HTR-8/SVneo (cell line): ENCODE results near the gene TSPYL1.
"Not testable (repeated sequence)": the region's sequence is repeated elsewhere in the genome, so short reads cannot be mapped to it uniquely, and the experiment has no call there.

Experiments used
- DNase-seq: peaks from one replicate; pipeline ENCODE4 v3.0.0; 2011; ENCODE audit warnings: low spot score, mixed read lengths; ENCODE audit not compliant: insufficient read length
- FAIRE-seq: peaks from 2 replicates; lab custom pipeline; 2011; peaks lifted over from hg19 to GRCh38; lab: Jason Lieb, UNC

The TSPYL1 gene

GRCh38 chr6:116279232-116280160 lies at the start of gene TSPYL1:
Gene TSPYL1, minus strand, starts transcription at chr6:116279930. Its CDS starts 100 bp downstream, at chr6:116279830.
- DNase-seq (peak; percentile 94), FAIRE-seq (no peak)

- FAIRE-seq (no peak), DNase-seq (no peak)
Measured at GRCh38 chr6:116329156-116329555, 49.4 kb upstream of the TSPYL1 start.

- FAIRE-seq, result no peak
Measured at GRCh38 chr6:116328528-116328903, 48.8 kb upstream of the TSPYL1 start.

GRCh38 chr6:116327803-116328527 lies 48.2 kb upstream of the TSPYL1 start:
- DNase-seq (no peak), FAIRE-seq (no peak)

More at GRCh38 chr6:116328528-116328903, 48.8 kb upstream of the TSPYL1 start:
- DNase-seq, result no peak

- no peak for FAIRE-seq
Measured at GRCh38 chr6:116326996-116327395, 47.3 kb upstream of the TSPYL1 start.

GRCh38 chr6:116326181-116326671 lies 46.5 kb upstream of the TSPYL1 start:
- FAIRE-seq (no peak), DNase-seq (no peak)

More at GRCh38 chr6:116326996-116327395, 47.3 kb upstream of the TSPYL1 start:
- no peak for DNase-seq

- not testable (repeated sequence) for FAIRE-seq, DNase-seq
Measured at GRCh38 chr6:116325634-116326132, 46.0 kb upstream of the TSPYL1 start.

GRCh38 chr6:116323863-116324262 lies 44.1 kb upstream of the TSPYL1 start:
- no peak for DNase-seq
- FAIRE-seq, result no peak

- FAIRE-seq, DNase-seq: not testable (repeated sequence)
Measured at GRCh38 chr6:116321933-116322332, 42.2 kb upstream of the TSPYL1 start.

- DNase-seq (no peak), FAIRE-seq (no peak)
Measured at GRCh38 chr6:116316772-116317467, 37.2 kb upstream of the TSPYL1 start.

- FAIRE-seq (no peak), DNase-seq (no peak)
Measured at GRCh38 chr6:116314878-116315277, 35.1 kb upstream of the TSPYL1 start.

GRCh38 chr6:116314218-116314617 lies 34.5 kb upstream of the TSPYL1 start:
- DNase-seq (no peak), FAIRE-seq (no peak)

GRCh38 chr6:116313101-116313776 lies 33.5 kb upstream of the TSPYL1 start:
- no peak for DNase-seq
- FAIRE-seq, result no peak

- no peak for FAIRE-seq
- DNase-seq, result no peak
Measured at GRCh38 chr6:116309657-116310056, 29.9 kb upstream of the TSPYL1 start.

GRCh38 chr6:116309001-116309400 lies 29.3 kb upstream of the TSPYL1 start:
- no peak for DNase-seq
- no peak for FAIRE-seq

- no peak for FAIRE-seq
- DNase-seq, result no peak
Measured at GRCh38 chr6:116307633-116308032, 27.9 kb upstream of the TSPYL1 start.

- FAIRE-seq (no peak), DNase-seq (no peak)
Measured at GRCh38 chr6:116307001-116307400, 27.3 kb upstream of the TSPYL1 start.

GRCh38 chr6:116304538-116305097 lies 24.9 kb upstream of the TSPYL1 start:
- DNase-seq, result no peak
- FAIRE-seq, result no peak

- FAIRE-seq (no peak), DNase-seq (no peak)
Measured at GRCh38 chr6:116301104-116301503, 21.4 kb upstream of the TSPYL1 start.
